Neuron (in vitro differentiated cells): ENCODE measurements around the gene PTCH1.

ENCODE experiments used
- H2AFZ ChIP-seq: one replicate; pipeline ENCODE4 v1.6.1; 2013; ENCODE audit warnings: low read depth, mild to moderate bottlenecking, inconsistent platforms, low read length, moderate library complexity
- H3K27me3 ChIP-seq: one replicate; pipeline ENCODE4 v1.6.1; 2013; ENCODE audit warnings: low read length; ENCODE audit not compliant: insufficient read depth
- H3K36me3 ChIP-seq: one replicate; pipeline ENCODE4 v1.6.1; 2013; ENCODE audit warnings: low read length; ENCODE audit not compliant: insufficient read depth
- H3K4me1 ChIP-seq: one replicate; pipeline ENCODE4 v1.6.1; 2013; ENCODE audit warnings: low read length; ENCODE audit not compliant: insufficient read depth
- H3K4me3 ChIP-seq: 2 replicates; pipeline ENCODE4 v1.5.1; 2013; ENCODE audit warnings: mild to moderate bottlenecking, low read length, moderate library complexity
- H3K9me3 ChIP-seq: one replicate; pipeline ENCODE4 v1.6.1; 2013; ENCODE audit warnings: low read length

The PTCH1 gene

GRCh38 chr9:95447660-95448420, 68.9 kb downstream of the PTCH1 start:
- no peaks in the 10 kb centered on the region for H3K27me3 ChIP-seq
- H3K4me1 ChIP-seq, result peaks cover 54% of the 10 kb centered on the region
- H2AFZ ChIP-seq, result no peak overlapping the region
- H3K9me3 ChIP-seq, result no peaks in the 10 kb centered on the region
- no peak overlapping the region for H3K4me3 ChIP-seq
- H3K36me3 ChIP-seq, result peaks cover 91% of the 10 kb centered on the region

GRCh38 chr9:95446984-95447383, 69.8 kb downstream of the PTCH1 start:
- Histone ChIP-seq H3K4me3 (no peak overlapping the region), H3K9me3 (no peaks in the 10 kb centered on the region), H3K27me3 (no peaks in the 10 kb centered on the region), H3K36me3 (peaks cover 88% of the 10 kb centered on the region), H3K4me1 (peaks cover 45% of the 10 kb centered on the region), H2AFZ (no peak overlapping the region)

- no peak overlapping the region for H3K4me3 ChIP-seq
- H2AFZ ChIP-seq, result no peak overlapping the region
- peaks cover 38% of the 10 kb centered on the region for H3K4me1 ChIP-seq
- H3K9me3 ChIP-seq, result no peaks in the 10 kb centered on the region
- peaks cover 81% of the 10 kb centered on the region for H3K36me3 ChIP-seq
- H3K27me3 ChIP-seq, result no peaks in the 10 kb centered on the region
Measured at GRCh38 chr9:95446259-95446658, 70.5 kb downstream of the PTCH1 start.

GRCh38 chr9:95444160-95444559, 72.6 kb downstream of the PTCH1 start:
- H3K27me3 ChIP-seq, result no peaks in the 10 kb centered on the region
- no peak overlapping the region for H2AFZ ChIP-seq
- peaks cover 63% of the 10 kb centered on the region for H3K36me3 ChIP-seq
- H3K4me3 ChIP-seq, result no peak overlapping the region
- H3K4me1 ChIP-seq, result peaks cover 17% of the 10 kb centered on the region
- H3K9me3 ChIP-seq, result no peaks in the 10 kb centered on the region

GRCh38 chr9:95443301-95443700, 73.5 kb downstream of the PTCH1 start:
- H3K4me1 ChIP-seq, result peaks cover 8% of the 10 kb centered on the region
- H3K36me3 ChIP-seq, result peaks cover 55% of the 10 kb centered on the region
- H2AFZ ChIP-seq, result no peak overlapping the region
- H3K9me3 ChIP-seq, result no peaks in the 10 kb centered on the region
- no peaks in the 10 kb centered on the region for H3K27me3 ChIP-seq
- no peak overlapping the region for H3K4me3 ChIP-seq

- Histone ChIP-seq H3K4me1 (no peaks in the 10 kb centered on the region), H3K36me3 (peaks cover 32% of the 10 kb centered on the region), H3K4me3 (no peak overlapping the region), H3K27me3 (no peaks in the 10 kb centered on the region), H3K9me3 (no peaks in the 10 kb centered on the region), H2AFZ (no peak overlapping the region)
Measured at GRCh38 chr9:95441081-95441480, 75.7 kb downstream of the PTCH1 start.

GRCh38 chr9:95440447-95440846, 76.3 kb downstream of the PTCH1 start:
- Histone ChIP-seq H3K36me3 (peaks cover 26% of the 10 kb centered on the region), H3K9me3 (no peaks in the 10 kb centered on the region), H3K4me1 (no peaks in the 10 kb centered on the region), H3K4me3 (no peak overlapping the region), H3K27me3 (no peaks in the 10 kb centered on the region), H2AFZ (no peak overlapping the region)

GRCh38 chr9:95438561-95439357, 78.0 kb downstream of the PTCH1 start:
- Histone ChIP-seq H3K4me1 (no peaks in the 10 kb centered on the region), H3K4me3 (no peak overlapping the region), H3K36me3 (peaks cover 12% of the 10 kb centered on the region), H3K27me3 (no peaks in the 10 kb centered on the region), H3K9me3 (peaks cover 6% of the 10 kb centered on the region), H2AFZ (no peak overlapping the region)

GRCh38 chr9:95437559-95437958, 79.2 kb downstream of the PTCH1 start:
- no peak overlapping the region for H3K4me3 ChIP-seq
- no peak overlapping the region for H2AFZ ChIP-seq
- H3K27me3 ChIP-seq, result no peaks in the 10 kb centered on the region
- peaks cover 6% of the 10 kb centered on the region for H3K9me3 ChIP-seq
- H3K36me3 ChIP-seq, result peaks cover 3% of the 10 kb centered on the region
- H3K4me1 ChIP-seq, result no peaks in the 10 kb centered on the region

- Histone ChIP-seq H3K4me1 (no peaks in the 10 kb centered on the region), H3K27me3 (no peaks in the 10 kb centered on the region), H2AFZ (no peak overlapping the region), H3K4me3 (no peak overlapping the region), H3K9me3 (peaks cover 6% of the 10 kb centered on the region), H3K36me3 (no peaks in the 10 kb centered on the region)
Measured at GRCh38 chr9:95436416-95436815, 80.4 kb downstream of the PTCH1 start.

GRCh38 chr9:95435074-95435728, 81.6 kb downstream of the PTCH1 start:
- no peak overlapping the region for H3K4me3 ChIP-seq
- H2AFZ ChIP-seq, result no peak overlapping the region
- no peaks in the 10 kb centered on the region for H3K27me3 ChIP-seq
- peaks cover 8% of the 10 kb centered on the region for H3K9me3 ChIP-seq
- H3K4me1 ChIP-seq, result no peaks in the 10 kb centered on the region
- H3K36me3 ChIP-seq, result no peaks in the 10 kb centered on the region

GRCh38 chr9:95434116-95435073, 82.4 kb downstream of the PTCH1 start:
- Histone ChIP-seq H3K4me1 (no peaks in the 10 kb centered on the region), H3K9me3 (peaks cover 12% of the 10 kb centered on the region), H3K36me3 (no peaks in the 10 kb centered on the region), H2AFZ (no peak overlapping the region), H3K4me3 (no peak overlapping the region), H3K27me3 (no peaks in the 10 kb centered on the region)
